NCI-H1930 (cell line): ENCODE results near the gene ADARB2.
"Not testable (repeated sequence)": the region's sequence is repeated elsewhere in the genome, so short reads cannot be mapped to it uniquely, and the experiment has no call there.

Experiments
- DNase-seq, 2 experiments: peaks; one replicate each; lab custom pipeline; 2025; lab: John Stamatoyannopoulos, UW

ADARB2 gene

DNA sequence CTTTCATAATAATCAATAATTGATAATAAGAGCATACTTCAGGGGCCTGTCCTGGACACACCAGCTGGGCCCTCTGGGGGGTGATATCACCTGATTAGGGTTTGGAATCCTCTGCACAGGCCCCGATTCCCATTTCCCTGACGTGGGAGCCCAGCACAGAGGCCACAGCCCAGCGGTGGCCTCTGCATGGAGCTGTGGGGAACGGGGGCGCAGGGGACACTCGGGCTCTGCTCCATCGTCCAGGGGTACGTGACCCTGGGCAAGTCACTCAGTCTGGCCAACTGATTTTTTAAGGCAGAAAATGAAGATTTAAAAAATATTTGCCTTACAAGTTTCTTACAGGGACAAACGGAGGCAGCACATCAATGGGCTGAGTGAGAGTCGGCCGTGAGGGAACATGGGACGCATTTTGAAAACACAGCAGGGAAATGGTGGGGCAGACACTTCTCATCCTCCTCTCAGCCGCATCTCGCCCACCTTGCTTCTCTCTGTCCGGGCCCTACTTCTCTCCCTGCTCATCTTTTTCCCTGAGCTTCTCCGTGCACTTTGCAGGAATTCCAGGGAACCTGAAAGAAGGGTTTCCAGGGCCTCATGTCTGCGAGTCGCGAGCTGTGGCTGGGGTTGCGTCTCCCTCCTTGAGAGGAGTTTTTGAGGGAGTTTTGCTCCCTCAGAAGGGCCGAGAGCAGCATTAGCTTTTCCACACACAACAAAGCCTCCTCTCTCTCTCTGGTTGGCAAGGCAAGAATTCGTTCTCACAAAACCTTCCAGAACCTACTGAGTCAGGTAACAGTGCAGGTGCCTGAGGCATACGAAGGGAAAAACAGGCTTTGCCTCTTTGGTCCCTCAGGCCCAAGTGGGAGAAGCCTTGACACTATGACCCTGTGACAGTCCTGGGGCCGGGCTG is 369.1 kb downstream of the ADARB2 start:
- no peak for DNase-seq

DNA sequence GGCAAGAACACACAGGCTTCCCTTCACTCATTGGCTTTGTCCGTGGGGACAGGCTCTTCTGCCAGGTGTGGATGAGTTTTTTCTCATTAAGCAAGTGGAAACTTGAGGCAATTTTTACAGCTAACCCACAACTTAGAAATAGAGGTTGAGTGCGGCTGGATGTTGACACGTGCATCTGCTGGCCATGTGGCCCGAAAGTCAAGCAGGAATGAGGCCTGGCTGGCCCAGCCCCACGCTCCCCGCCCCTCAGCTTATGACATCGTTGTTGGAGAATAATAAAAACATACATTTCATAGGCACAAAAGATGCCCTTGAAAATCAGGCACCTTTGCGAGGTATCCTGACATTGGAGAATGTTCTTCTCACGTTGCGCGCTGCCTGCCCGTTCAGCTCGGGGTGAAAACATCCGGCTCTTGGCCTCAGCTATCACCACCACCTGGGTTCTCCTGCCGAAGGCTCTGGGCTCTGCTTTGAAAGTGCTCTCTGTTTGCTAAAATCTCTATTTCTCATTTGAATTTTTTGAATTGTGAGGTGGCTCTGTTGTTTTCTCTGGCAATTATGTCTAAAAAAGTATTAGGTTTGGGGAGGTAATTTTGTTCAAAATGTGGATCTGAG is 370.4 kb downstream of the ADARB2 start:
- DNase-seq, result no peak

DNA sequence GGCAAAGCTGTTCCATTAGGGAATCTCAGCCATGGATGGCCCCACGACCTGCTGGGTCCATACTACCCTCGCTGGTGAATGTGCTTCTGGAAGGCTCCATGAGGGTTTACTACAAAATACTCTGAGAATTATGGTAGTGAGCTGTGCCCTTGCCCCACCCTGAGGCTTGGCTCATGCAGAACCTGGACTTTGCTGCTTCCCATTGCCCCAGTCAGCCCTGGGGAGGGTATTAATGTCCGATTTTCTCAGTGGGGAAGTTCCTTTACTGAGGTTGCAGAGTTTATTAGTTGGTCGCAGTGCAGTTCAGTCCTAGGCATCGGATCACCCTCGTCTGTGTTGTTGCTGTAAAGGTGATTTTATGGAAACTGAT is 371.0 kb downstream of the ADARB2 start:
- DNase-seq, result no peak

DNA sequence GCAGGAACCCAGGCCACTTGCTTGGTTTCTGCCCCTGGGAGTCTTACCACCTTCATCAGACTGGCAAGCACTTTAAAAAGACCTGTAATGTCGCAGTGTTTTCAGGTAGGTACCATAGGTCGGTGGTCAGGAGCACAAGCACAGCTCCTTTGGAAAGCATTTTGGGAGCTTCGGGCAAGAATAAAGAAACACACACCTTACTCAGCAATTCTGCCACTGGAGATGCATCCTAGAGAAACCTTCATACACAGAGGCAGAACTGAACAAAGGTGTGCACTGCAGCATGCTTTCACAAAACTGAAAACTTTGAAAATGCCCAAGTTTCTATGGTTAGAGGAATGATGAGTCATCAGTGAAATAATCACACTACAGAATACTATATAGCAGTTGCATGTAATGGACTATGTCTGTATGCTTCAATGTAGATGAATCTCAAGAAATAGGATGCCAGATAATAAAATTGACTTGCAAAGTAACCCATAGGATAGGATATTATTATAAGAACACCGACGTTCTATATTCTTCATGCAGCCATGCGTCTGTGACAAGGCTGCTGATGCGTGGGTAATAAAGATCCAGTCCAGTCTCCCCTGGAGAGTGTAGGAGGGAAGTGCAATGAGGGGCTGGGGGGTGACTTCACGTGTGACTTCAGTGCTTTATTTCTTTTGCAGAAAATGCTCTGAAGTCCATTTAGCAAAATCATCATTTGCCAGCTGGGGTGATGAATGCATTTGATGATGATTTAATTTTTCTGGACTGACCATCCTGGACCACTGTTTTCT is 371.6 kb downstream of the ADARB2 start:
- no peak for DNase-seq

DNA sequence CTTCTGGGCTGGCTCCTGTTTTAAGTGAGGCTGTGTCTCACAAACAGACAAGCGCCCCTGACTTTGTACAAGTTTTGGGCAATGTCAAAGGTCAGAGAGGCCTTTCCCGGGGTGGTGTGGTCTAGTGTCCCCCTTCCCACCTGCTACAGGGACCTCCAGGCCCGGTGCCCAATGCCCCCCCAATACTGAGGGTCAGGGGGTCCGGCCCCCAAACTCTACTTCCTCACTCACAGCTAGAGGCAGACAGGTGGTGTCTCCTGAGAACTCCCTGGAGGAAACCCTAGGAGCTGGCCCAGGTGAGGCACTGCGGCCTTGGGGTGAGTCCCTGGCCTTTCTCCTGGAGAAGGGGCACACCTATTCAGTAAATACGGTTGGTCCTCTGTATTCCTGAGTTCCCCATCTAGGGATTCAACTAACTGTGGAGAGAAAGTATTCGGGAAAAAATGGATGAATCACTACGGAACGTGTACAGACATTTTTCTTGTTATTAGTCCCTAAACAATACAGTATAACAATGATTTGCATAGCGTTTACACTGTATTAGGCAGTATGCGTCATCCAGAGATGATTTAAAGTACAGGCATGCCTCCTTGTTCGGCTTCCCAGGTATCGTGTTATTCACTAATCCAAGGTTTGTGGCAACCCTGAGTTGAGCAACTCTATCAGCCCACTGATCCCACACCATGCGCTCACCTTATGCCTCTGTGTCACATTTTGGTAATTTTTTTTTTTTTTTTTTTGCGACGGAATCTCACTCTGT is 373.0 kb downstream of the ADARB2 start:
- DNase-seq, result no peak

DNA sequence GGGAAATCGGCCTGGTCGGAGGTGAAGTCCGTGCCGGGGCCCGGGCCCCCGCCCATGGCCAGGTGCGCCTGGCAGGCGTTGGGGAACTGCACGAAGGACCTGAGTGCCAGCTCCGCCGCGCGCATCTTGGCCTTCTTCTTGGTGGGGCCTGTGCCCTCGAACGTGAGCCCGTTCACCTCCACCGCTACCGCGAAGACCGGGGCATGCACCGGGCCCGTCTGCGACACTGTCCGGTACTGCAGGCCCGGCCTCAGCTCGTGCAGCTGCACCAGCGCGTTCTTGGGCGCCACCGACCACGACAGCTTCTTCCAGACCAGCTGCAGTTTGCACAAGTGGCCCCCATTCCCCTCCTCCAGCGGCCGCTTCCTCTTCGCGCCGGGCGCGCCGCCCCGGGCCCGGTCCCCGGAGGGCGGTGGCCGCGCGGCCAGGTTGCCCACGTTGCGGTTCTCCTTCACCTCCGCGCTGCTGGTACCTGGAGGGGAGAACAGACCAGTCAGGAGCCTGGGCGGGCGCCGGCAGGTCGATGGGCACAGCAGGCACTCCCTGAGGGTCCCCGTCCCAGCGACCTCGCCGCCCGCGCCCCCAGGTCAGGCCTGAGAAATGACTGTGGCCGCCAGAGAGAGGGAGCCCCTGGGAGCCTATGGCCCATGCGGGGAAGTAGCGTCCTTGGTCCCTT is 373.7 kb downstream of the ADARB2 start:
- DNase-seq, result no peak

DNA sequence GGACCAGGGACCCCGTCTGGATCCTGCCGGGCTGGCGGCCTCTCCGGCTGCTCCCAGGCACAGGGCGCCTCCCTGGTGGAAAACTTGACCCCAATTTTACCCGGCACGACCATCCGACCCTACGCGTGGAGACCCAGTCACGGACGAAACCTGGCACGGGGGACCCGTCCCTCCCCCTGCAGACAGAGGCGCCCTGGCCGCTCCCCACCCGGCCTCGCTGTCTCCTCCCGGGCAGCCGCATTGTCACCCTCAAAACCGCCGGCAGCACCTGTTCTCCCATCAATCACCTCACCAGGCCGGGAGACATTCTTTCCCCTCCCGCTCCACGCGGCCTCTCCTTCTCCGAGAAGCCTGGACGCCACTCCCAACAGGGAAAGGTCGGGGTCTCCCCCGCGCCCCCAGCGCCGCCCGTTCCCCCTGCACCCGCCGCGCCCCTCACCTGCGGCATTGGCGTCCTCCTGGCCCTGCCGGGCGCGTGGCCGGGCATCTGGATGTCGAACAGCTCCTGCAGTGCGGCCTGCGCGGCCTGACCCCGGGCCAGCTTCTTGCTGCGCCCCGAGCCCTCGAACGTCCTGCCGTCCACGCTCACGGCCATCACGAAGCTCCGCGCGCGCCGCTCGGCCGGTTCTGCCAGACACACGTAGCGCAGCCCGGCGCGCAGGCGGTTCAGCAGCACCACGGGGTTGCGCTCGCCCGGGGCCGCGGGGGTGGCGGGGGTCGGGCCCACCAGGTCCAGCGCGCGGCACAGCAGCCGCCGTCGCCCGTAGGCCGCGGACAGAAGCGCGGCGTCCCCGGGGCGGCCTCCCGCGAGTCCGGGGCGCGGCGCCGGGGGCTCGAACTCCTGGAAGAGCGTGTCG is 374.5 kb downstream of the ADARB2 start:
- no peak for DNase-seq

DNA sequence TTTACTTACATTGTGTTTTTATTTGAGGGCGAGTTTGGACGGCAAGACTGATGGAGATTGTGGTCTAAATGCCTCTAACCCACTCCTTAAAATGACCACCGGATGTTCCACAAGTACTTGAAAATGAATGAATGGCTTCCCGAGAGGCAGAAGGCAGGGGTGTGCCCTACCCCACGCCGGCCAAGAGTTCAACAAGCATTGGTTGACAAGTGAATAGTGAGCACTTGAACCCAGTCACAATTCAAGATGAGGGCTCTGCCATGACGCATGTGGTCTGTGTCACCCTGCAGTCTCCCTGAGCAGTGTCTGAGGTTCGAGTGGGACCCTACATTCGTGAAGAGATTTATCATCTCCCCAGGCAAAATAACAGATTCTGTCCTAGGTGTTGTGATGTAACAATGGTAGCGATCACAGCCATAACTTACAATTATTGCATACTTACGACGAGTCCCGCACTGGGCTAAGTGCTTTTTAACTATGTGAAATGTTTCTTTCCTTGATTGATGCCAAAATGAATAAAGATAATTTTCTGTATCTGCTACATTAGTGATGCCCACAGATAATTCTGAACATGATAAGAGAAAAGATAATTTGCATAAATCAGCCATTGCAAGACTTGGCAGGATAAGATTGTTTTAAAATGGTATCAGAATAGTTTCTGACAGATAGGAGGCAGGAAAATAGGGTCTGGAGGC is 375.8 kb downstream of the ADARB2 start:
- DNase-seq, result no peak

DNA sequence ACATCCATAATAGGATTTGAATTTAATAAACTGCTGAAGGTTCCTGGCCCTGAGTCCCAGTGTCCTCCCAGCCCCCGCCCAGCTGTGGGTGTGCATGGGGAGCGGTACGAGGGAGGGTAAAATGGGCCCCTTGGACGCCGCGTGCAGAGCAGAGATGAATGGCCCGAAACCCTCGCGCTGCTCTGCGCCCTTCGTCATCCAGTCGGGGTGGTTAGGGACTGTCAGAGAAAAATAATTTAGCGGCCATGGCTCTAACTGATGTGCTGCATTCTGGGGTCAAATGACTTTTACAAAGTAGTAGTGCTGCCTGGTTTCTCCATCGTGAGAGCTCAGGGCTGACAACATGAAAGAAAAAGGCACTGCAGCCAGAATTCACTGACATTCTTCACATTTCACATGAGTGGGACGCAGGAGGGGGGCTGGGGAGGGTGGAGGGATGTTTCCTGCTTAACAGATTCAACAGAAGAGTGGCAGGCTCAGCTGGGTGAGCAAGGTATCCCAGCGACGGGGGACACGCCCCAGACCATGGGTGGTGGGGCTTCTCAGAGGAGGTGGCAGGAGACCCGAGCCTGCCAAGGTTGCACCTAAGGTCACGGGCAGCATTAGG is 376.7 kb downstream of the ADARB2 start:
- DNase-seq, result no peak

DNA sequence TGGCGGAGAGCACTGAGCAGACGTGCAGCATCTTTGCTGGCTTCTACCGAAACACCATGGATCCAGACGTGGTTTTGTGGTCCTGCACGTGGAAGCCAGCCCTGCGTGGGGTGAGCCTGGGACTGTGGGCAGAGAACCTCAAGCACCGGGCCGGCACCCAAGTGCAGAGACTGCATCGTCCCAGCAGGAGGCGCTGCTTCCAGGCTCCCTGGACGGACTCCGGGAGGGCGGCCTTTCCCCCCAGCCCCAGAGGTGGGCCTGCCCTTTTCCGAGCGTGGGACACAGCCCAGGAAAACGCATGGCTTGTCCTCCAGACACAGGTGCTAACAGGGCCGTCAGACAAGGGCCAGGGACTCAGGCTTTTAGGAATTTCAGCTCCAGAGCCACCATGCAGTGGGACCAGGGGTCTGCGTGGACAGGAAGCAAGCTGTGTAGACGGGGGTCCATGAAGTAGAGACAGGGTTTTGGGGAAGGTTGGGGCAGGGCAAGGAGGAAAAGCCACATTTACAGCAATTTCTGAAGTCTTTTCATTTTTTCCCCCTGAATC is 377.2 kb downstream of the ADARB2 start:
- DNase-seq, result no peak

DNA sequence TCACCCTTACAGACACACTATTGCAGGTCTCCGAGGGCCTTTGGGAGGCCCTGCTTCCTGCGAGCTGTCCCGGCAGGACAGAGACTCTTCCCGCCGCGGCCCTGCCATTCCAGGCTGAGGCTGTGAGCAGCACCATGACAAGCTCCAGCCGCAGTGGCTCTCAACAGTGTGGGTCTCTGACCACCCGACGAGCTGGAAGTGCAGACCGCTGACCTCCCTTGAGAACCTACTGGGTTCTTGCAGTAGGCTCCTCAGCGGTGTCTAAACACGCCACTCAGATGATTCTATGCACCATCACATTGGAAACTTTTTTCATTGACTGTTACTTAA is 377.7 kb downstream of the ADARB2 start:
- DNase-seq, result no peak

DNA sequence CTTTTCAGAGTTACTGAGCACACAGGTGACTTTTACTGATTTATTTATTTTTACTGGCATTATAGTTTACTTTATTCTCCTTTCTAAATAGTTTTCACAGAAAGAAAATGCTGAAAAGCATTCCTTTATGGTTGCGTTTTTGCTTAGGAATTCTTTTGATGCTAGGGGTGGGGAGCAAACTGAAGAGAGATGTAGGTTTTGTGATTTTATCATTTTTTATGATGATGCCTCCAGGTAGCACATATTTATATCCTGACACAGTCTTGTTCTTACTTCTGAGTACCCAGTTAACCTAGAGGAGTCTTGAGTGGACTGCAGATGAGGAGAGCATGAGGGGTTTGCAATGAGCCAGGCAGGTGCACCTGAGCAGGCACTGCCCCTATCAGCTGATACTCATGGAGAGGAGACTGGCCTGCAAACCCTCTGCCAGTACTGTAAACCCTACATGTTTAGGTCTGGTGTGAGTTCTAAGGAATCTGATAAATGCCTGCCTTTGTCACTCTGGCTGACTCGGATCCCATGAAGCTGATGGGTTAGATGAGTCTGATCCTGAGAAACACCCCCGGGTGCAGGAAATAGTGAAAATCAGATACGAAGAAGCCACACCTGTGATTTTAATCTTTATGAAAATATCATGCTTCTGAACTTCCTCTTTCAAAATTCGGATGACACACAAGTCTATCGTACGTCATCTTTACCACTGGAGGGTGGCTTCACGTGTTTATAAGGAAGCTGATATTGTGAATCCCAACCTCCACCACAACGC is 378.3 kb downstream of the ADARB2 start:
- DNase-seq, result no peak

DNA sequence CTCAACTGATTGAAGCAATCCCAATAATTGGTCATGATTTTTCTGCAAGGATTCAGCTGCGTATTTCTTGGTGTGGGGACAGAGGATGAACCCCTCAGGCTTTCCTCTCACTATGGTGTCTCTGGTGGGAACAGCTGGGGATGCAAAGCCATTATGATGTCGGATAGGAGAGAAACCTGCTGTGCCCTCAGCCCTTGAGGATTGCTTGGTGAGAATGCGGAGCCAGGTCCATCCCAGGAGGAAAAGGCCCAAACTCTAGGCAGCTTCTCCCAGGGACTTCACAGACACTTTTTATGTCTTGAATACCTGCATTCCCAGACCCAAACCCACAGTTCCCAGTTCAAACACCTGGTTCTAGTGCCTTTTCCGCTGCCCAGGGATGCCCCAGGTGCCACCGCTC is 379.2 kb downstream of the ADARB2 start:
- no peak for DNase-seq

DNA sequence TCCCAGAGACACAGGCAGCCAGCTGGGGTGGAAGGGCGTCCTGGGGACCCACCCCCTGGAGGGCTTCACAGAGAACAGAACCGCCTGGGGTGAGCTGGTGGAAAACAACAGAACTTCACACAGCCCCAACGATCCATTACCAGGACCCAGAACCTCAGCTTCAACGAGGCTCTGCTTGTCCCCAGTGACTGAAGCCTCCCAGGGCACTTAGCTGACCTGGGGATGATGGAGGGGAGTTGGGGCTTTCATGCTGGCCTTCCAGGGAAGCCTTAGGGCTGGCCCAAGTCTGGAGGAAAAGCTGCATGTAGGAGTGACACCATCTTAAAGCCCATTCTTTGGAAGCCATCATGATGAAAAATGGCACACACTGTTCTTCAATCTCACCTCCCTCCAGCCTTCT is 381.0 kb downstream of the ADARB2 start:
- DNase-seq, result no peak

DNA sequence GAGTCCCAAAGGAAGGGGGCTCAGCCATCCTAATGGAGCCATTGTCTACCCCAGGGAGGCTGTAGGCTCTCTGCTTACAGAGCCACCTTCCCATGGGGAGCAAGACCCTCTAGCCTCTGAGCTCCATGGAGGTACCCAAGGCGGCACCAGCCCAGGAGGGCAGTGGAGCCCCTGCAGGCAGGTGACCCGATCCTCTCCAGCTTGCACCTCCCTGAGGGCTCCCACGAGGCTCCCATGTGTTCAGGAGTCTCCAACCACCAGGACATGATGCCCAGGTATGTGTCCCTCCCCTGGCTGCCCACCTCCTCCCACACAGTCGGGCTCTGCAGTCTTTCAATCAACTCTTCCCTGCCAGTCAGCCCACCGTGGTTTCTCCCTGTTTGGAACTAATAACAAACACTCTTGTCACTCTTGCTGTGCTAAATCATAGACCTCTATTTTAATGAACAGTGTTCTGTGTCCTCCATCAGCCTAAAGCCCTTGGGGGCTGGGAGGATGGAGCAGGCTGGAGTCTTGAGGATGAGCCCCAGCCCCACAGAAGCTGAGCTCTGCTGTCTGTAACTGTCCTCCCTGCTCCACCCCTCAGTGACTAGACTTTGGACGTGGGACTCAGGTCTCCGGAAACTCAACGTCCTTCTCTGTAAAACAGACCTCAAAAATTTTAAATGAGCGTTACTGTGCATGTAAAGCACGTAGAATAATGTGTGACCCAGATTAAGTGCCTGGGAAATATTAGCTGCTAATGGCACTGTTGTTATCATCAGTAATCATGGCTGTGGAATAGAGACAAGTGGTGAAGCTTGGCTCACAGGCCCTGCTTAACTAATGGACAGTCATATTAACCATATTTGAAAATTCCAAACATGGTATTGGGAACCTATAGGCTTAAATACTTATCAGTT is 382.3 kb downstream of the ADARB2 start:
- DNase-seq, result no peak

DNA sequence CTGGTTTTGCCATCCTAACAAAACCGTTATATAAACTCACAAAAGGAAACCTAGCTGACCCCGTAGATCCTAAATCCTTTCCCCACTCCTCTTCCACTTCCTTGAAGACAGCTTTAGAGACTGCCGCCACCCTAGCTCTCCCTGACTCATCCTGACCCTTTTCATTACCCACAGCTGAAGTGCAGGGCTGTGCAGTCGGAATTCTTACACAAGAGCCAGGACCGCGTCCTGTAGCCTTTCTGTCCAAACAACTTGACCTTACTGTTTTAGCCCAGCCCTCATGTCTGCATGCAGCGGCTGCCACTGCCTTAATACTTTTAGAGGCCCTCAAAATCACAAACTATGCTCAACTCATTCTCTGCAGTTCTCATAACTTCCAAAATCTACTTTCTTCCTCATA is 385.0 kb downstream of the ADARB2 start:
- DNase-seq, result not testable (repeated sequence)

DNA sequence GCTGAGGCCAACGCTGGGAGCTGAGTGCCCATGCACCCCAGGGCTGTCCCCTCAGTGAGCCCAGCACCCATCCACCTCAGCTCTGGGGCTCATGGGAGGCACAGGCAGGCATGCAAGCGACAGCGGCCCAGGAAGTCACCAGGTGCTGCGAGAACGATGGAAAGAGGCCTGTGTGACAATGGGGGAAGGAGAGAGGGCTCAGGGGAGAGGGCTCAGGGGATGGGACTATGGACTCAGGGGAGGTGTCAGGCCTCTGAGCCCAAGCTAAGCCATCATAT is 388.6 kb downstream of the ADARB2 start:
- no peak for DNase-seq
